Neural cell (in vitro differentiated cells): ENCODE data around the gene L3MBTL1. TPM values are rescaled to one million over a fixed set of nuclear protein-coding genes. Genes with fewer than 3 reads are reported as not detected.

ENCODE experiments used
- H2AFZ ChIP-seq: fragments of 200-600, 300-800 bp; sonication (generic), shearing (Covaris generic); 2 replicates; pipeline ENCODE4 v1.6.0; 2014; ENCODE audit warnings: low read depth, mild to moderate bottlenecking, antibody characterized with exemption, low read length, moderate library complexity
- H3F3A ChIP-seq: fragments of 200-600 bp; shearing (Covaris generic); 2 replicates; pipeline ENCODE4 v1.6.1; 2016; ENCODE audit warnings: mild to moderate bottlenecking, moderate library complexity, mixed read lengths, antibody characterized with exemption, low read length; ENCODE audit not compliant: insufficient read depth, poor library complexity, severe bottlenecking
- H3K27ac ChIP-seq: fragments of 200-600, 300-800 bp; sonication (generic), shearing (Covaris generic); 2 replicates; pipeline ENCODE4 v1.5.1; 2014; ENCODE audit warnings: mild to moderate bottlenecking, low read length, moderate library complexity
- H3K27me3 ChIP-seq: fragments of 300-800, 200-600 bp; sonication (generic), shearing (Covaris generic); 2 replicates; pipeline ENCODE4 v1.6.0; 2014; ENCODE audit warnings: mild to moderate bottlenecking, low read depth, low read length, moderate library complexity; ENCODE audit not compliant: insufficient read depth
- H3K36me3 ChIP-seq: fragments of 300-800, 200-600 bp; sonication (generic), shearing (Covaris generic); 2 replicates; pipeline ENCODE4 v1.5.1; 2014; ENCODE audit warnings: mild to moderate bottlenecking, antibody characterized with exemption, low read length, moderate library complexity; ENCODE audit not compliant: insufficient read depth
- H3K4me2 ChIP-seq: fragments of 300-800, 200-600 bp; sonication (generic), shearing (Covaris generic); 2 replicates; pipeline ENCODE4 v1.6.0; 2014; ENCODE audit warnings: mild to moderate bottlenecking, low read length
- H3K4me3 ChIP-seq: fragments of 300-800, 200-600 bp; sonication (generic), shearing (Covaris generic); 2 replicates; pipeline ENCODE4 v1.5.1; 2014; ENCODE audit warnings: mild to moderate bottlenecking, low read length, moderate library complexity
- H3K79me2 ChIP-seq: fragments of 200-600 bp; shearing (Covaris generic); replicated peaks from 2 replicates; pipeline ENCODE4 v1.6.0; 2014; ENCODE audit warnings: mild to moderate bottlenecking, low read length, moderate library complexity; ENCODE audit not compliant: insufficient read depth
- H3K9ac ChIP-seq: fragments of 300-800, 200-600 bp; sonication (generic), shearing (Covaris generic); 2 replicates; pipeline ENCODE4 v1.6.1; 2016; ENCODE audit warnings: mild to moderate bottlenecking, low read length, mixed read lengths
- H3K9me2 ChIP-seq: fragments of 200-600 bp; shearing (Covaris generic); 2 replicates; pipeline ENCODE4 v1.6.1; 2016; ENCODE audit warnings: mild to moderate bottlenecking, low read length, mixed read lengths; ENCODE audit not compliant: insufficient read depth
- H3K9me3 ChIP-seq: fragments of 200-600, 300-800 bp; sonication (generic), shearing (Covaris generic); 2 replicates; pipeline ENCODE4 v1.6.1; 2016; ENCODE audit warnings: mild to moderate bottlenecking, mixed run types, low read length, moderate library complexity, mixed read lengths
- H4K20me1 ChIP-seq: fragments of 200-600 bp; shearing (Covaris generic); 2 replicates; pipeline ENCODE4 v1.6.1; 2016; ENCODE audit warnings: mild to moderate bottlenecking, mixed run types; ENCODE audit not compliant: insufficient read depth
- CTCF ChIP-seq: fragments of 450-650 bp; IDR thresholded peaks from 2 replicates; pipeline ENCODE4 v1.5.1; 2014; ENCODE audit warnings: antibody characterized with exemption, mild to moderate bottlenecking, moderate library complexity; ENCODE audit not compliant: poor library complexity, severe bottlenecking
- EP300 ChIP-seq: fragments of 450-650 bp; conservative IDR thresholded peaks from 2 replicates; pipeline ENCODE4 v1.6.1; 2014; ENCODE audit warnings: antibody characterized with exemption, mild to moderate bottlenecking, moderate library complexity; ENCODE audit not compliant: poor library complexity, severe bottlenecking
- EZH2 ChIP-seq: fragments of 200-600, 300-800 bp; shearing (Covaris generic), sonication (generic); IDR thresholded peaks from 2 replicates; pipeline ENCODE4 v1.6.1; 2014; ENCODE audit warnings: antibody characterized with exemption, low read length, borderline replicate concordance, mild to moderate bottlenecking; ENCODE audit not compliant: insufficient read depth, poor library complexity, severe bottlenecking
- MXI1 ChIP-seq: fragments of 450-650 bp; conservative IDR thresholded peaks from 2 replicates; pipeline ENCODE4 v1.6.1; 2014; ENCODE audit warnings: antibody characterized with exemption, mild to moderate bottlenecking; ENCODE audit not compliant: poor library complexity, severe bottlenecking
- POLR2AphosphoS5 ChIP-seq: IDR thresholded peaks from 2 replicates; pipeline ENCODE4 v1.6.1; 2012
- RAD21 ChIP-seq: fragments of 450-650 bp; conservative IDR thresholded peaks from 2 replicates; pipeline ENCODE4 v1.6.1; 2014; ENCODE audit warnings: antibody characterized with exemption, mild to moderate bottlenecking, moderate library complexity
- REST ChIP-seq: IDR thresholded peaks from 2 replicates; pipeline ENCODE4 v1.6.1; 2012; ENCODE audit warnings: borderline replicate concordance
- SMC3 ChIP-seq: fragments of 450-650 bp; conservative IDR thresholded peaks from 2 replicates; pipeline ENCODE4 v1.6.1; 2014; ENCODE audit warnings: antibody characterized with exemption, mild to moderate bottlenecking, moderate library complexity; ENCODE audit not compliant: poor library complexity
- TAF1 ChIP-seq: IDR thresholded peaks from 2 replicates; pipeline ENCODE4 v1.6.1; 2012; ENCODE audit warnings: low read depth
- polyA plus RNA-seq: library from polyadenylated mRNA; depleted of rRNA; stranded (reverse); fragments of >200 nt; gene quantifications from 2 replicates; pipeline ENCODE4 v1.2.3, GENCODE V29; 2014

Gene L3MBTL1
- polyA plus RNA-seq, 1 donor from 2014 or later = 22.0 TPM

GRCh38 chr20:43537921-43538877 lies 30.7 kb downstream of the L3MBTL1 start:
- H3K4me3 ChIP-seq = no peak overlapping the region
- H3F3A ChIP-seq = no peaks in the 10 kb centered on the region
- no peaks in the 10 kb centered on the region for H3K36me3 ChIP-seq
- no peak overlapping the region for H3K4me2 ChIP-seq
- no peaks in the 10 kb centered on the region for H3K9me3 ChIP-seq
- H2AFZ ChIP-seq = no peak overlapping the region
- H4K20me1 ChIP-seq = no peaks in the 10 kb centered on the region
- no peak for TF ChIP-seq MXI1
- peak; percentile 84 for TF ChIP-seq SMC3
- TF ChIP-seq POLR2AphosphoS5 = no peak
- TF ChIP-seq TAF1 = no peak
- no peak for TF ChIP-seq EP300
- TF ChIP-seq EZH2 = no peak
- peak; percentile 80 for TF ChIP-seq CTCF
- TF ChIP-seq REST = peak; percentile 34
- peak; percentile 75 for TF ChIP-seq RAD21
- H3K27ac ChIP-seq = no peak overlapping the region
- H3K79me2 ChIP-seq = no peaks in the 10 kb centered on the region
- H3K9ac ChIP-seq = no peak overlapping the region
- no peaks in the 10 kb centered on the region for H3K9me2 ChIP-seq
- H3K27me3 ChIP-seq = no peaks in the 10 kb centered on the region

- no peak for TF ChIP-seq REST
- Histone ChIP-seq H3K79me2 (no peaks in the 10 kb centered on the region), H3K27me3 (no peaks in the 10 kb centered on the region), H3K27ac (no peak overlapping the region), H3K9me2 (no peaks in the 10 kb centered on the region), H2AFZ (no peak overlapping the region), H3K4me3 (no peak overlapping the region), H3K36me3 (no peaks in the 10 kb centered on the region), H3K4me2 (no peak overlapping the region), H4K20me1 (no peaks in the 10 kb centered on the region), H3F3A (no peaks in the 10 kb centered on the region), H3K9me3 (no peaks in the 10 kb centered on the region), H3K9ac (no peak overlapping the region)
These were observed 31.6 kb downstream of the L3MBTL1 start for GRCh38 chr20:43538878-43539700.
